HG02943 (cell line): ENCODE results near the gene PI4KA.
"Not testable (repeated sequence)": the region's sequence is repeated elsewhere in the genome, so short reads cannot be mapped to it uniquely, and the experiment has no call there.

Source experiments
- ATAC-seq: cut with Tn5 transposase; IDR thresholded peaks from one replicate; pipeline ENCODE4 v1.9.1; 2021; ENCODE audit warnings: mild to moderate bottlenecking, low read depth, moderate library complexity; ENCODE audit not compliant: unreplicated experiment

PI4KA gene

GRCh38 chr22:20732431-20732830 is 126.2 kb downstream of the PI4KA start:
- not testable (repeated sequence) for ATAC-seq

GRCh38 chr22:20729194-20729593 is 129.4 kb downstream of the PI4KA start:
- no peak for ATAC-seq

DNA sequence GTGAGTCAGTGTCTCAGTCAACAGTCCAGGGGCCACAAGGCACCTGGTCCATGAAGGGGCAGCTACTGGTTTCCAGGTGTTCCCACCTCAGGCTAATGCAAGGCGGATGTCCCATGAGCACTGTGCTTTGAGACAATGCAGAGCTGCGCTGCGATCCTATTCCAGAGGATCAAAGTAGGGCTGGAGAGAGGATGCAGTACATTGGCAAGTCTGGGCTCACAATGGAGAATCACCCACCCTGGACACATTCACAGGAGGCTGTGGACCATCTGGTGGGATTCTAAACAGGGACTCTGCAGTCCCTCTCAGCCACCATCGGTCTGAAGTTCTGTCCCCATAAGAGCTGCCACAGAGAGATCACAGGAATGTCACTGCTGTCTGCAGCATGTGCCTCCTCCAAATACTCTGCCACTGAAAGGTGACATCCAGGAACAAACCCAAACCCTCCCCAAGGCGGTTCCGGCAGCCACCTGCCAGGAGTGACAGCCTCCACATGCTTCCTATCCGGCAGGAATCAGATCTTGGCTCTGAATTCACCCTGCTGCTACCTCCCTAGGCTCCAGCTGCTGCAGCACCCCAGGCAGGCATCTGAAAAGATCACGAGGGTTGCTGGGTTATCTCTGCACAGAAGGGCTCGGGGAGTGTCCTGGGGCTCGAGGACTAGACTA is 130.0 kb downstream of the PI4KA start:
- ATAC-seq: no peak

DNA sequence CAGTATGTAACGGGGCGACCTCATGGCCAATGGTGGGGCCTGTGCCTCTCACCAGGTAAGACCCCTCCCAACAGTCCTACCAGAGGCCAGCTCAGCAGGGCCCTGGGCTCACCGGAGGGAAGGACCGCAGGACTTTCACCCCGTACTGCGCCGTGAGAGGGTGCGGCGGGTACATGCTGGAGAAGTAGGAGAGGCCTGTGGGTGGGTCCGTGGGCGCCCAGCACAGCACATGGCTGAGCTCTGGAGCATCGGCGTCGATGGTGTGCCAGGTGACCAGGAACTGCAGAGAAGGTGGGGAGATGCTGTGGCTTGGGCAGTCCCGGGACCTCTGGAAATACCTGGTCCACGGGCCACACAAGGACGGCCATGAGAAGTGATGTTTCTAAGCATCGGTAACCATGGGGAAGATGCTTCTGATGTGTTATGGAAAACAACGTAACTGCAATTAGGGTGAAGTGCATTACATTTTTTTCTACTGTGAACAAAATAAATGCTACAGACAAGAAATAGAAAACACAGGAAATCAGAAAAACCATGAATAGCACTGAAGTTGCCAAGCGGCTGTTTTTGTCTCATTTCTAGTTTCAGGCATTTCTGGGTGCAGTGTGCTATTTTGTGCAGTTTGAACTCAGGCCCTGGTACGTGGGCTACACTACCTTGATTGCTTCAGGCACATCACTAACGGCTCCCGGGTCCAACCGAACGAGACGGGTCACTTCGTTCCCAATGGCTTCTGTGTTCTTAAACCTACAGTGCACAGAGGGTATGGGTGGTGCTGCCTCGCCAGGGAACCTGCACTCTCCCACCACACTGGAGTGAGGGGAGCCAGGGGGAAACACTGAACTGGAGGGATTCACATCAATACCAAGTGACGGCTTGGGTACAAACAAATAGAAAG is 131.2 kb downstream of the PI4KA start:
- no peak for ATAC-seq

DNA sequence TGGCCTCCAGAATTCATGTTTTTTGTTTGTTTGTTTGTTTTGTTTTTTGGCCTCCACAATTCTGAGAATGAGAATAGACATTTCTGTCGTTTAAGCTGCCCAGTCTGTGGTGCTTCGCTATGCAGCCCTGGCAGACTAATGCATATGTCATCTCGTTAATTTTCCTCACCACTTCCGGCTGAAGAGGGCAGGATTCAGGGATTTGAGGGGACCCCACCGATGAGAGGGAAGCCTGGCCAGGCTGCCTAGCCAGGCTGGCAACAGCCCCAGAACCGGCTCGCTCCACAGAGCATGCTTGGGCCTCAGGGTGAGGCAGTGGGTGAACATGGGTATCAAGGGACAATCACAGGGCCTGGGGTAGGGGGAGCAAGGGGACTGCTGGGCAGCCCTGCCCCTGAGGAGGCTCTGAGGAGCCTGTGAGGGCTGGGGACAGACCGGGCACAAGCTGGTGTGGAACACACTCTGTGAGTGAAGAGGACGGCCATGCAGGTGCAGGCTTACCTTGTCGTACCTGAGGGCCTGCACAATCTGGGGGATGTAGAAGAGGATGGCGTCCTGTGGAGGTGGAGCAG is 132.5 kb downstream of the PI4KA start:
- ATAC-seq: no peak

DNA sequence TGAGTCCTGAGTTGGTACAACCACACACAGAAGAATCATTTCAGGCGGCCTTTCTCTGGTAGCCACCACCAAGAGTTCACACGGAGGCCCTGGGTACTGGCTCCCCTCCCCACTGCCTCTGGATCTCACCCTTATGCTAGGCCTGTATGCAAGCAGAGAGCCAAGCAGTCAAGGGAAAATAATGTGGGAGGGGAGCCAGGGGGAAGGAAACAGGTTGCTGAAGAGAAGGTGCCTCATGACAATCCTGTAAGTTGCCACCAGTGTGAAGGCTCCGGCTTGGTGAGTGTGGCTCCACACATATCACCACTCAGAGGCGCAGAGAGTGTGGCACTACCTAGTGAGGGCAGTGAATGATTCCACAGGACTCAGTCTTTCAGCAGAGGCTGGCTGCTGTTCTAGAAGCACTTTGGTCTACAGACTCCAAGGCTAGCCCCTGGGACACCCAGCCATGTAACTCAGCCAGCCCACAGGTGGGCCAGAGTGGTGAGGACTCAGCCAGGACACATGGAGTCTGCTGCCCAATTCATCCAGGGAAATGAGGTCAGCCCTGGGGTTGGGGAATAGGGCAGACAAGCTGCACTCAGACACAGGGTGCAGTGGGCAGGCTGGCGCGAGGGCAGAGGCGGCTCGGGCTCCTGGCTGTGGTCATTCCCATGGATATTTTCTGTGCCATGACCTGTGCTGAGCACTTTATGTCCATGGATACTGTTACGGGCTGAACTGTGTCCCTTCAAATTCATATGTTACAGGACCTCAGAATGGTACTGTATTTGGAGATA is 133.7 kb downstream of the PI4KA start:
- no peak for ATAC-seq

DNA sequence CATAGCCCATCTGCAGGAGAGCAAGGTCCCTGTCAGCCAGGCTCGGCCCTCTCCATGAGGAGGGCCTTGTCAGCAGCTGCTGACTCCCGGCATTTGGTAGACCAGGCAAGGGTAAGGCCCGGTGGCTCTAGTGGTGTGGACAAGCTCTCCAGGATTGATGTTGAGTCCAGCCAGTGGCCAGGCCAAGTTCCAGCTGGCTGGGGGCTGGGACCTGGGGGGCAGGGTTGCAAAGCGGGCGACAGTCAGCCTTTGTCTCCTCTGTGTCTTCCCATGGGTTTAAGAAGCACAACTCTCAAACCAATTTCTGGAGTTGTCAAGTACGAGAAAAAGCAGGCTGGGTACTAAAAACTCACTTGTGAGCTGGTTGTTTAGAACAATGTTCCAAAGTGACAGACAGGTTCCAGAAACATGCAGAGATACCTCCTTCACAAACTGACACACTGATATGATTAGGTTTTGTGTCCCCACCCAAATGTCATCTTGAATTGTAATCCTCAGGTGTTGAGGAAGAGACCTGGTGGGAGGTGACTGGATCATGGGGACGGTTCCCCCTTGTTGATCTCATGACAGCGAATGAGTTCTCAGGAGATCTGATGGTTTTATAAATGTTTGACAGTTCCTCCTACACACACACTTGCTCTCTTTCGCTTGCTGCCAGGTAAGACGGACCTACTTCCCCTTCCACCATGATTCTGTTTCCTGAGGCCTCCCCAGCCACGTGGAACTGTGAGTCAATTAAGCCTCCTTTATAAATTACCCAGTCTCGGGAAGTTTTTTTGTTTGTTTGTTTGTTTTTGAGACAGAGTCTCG is 137.0 kb downstream of the PI4KA start:
- no peak for ATAC-seq

DNA sequence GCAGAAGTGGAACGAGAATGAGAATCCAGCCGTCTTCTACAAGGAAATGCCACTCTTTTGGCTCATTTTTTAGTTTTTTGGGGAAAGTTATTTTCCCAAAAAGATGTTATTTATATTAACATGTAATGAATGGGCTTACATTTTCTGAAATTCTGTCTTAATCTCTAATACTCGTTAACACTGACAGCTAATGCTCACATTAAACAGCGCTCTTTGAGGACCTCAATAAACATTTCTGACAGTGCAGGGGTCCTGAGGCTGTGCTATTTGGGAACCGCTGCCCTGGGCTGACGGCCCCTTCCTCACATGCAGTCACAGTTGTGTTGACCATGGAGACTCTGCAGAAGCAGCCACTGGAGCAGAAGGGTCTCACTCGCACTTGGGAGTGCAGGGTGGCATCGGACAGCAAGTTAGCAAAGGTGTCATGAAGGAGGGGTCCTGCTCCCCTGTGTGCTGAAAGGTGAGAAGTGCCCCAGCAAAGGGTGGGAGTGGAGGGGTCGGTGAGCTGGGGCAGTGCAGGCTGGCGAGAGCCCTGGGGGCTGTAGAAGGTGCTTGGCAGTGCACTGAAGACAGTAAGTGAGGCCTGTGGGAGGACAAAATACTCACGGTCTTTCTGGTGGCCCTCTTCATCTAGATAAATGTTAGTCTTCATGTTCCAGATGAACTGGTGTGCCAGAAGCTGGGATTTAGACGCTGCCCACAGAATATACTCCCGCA is 137.8 kb downstream of the PI4KA start:
- no peak for ATAC-seq

DNA sequence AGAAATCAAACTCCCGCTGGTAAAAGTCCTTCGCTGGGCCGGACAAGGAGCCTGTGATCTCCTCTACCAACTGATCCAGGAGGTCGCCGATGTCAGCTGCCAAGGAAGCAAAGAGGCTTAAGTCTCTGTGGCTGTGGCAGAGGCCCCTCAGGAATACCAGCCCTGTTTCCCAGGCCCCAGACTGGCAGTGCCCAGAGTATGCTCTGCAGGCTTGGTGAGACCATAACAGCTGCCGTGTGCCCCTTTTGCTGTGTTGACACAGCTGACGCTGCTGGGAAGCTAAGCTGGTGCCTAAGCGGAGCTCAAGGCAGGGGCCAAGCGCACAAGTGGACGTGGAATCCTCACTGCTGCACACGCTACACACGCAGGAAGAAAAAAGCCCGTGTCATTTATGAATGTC is 139.9 kb downstream of the PI4KA start:
- ATAC-seq: not testable (repeated sequence)

GRCh38 chr22:20717981-20718380 is 140.6 kb downstream of the PI4KA start:
- peak; percentile 26 for ATAC-seq

GRCh38 chr22:20717213-20717866 is 141.3 kb downstream of the PI4KA start:
- ATAC-seq: peak; percentile 62

GRCh38 chr22:20713116-20713515 is 145.5 kb downstream of the PI4KA start:
- ATAC-seq: not testable (repeated sequence)

DNA sequence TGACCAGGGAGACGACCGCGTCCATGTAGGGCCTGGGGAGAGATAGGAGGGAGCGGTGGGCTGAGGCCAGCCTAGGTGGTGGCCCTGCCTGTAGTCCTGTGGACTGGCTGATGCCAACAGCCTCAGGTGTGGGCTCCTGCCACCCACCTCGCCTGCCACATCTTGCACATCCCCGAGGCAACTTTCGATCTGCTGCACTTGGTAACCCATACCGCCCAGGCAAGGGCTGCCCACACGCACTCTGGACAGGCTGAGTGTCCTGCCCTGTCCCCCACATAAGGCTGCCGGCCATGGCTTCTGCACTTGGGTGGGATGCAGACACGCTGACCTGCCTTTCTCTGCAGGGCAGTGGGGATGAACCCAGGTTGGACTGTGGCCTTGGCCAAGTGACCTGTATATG is 148.6 kb downstream of the PI4KA start:
- not testable (repeated sequence) for ATAC-seq

DNA sequence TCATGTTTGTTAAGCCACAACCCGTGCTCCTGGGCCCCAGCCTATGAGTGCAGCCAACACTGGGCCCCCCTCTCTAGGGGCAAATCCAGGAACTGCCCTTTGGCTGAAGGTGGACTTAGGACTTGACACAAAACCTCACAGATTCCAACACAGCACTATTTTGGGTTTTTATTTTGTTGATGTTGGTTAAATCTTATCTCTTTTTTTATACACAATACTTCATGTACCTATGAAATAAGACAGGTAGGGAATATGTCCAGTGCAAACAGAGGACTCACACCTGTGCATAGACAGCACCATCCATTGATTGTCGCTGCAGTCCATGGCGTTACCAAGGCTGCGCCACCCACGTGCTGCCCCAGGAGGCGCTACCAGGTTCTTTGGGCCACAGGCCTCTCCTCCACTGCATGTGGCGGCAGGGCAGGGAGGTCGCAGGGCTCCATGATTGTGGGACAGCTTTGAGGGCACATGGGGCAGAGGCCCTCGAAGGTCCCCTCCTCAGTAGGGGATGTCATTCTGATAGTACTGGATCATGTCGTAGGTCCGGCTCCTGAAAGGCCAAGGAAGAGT is 151.0 kb downstream of the PI4KA start:
- ATAC-seq: not testable (repeated sequence)

GRCh38 chr22:20703816-20704609 is 154.6 kb downstream of the PI4KA start:
- ATAC-seq: not testable (repeated sequence)

DNA sequence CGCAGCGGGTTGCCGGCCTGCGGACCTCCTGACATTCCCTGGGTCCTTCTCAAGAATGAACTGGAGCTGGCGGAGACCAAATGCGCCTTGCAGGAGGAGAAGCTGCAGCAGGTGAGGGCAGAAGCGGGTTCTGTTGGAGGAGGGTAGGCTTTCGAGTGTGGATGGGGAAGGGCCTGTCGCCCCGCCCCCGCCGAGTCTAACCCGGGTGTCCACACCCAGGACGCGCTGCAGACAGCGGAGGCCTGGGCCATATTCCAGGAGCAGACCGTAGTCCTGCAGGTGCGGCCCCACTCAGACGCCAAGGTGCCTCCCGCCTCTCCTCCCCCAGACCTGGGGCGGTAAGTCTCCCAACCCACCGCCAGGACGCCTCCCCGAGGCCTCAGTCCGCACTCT is 155.2 kb downstream of the PI4KA start:
- ATAC-seq: peak; percentile 16

DNA sequence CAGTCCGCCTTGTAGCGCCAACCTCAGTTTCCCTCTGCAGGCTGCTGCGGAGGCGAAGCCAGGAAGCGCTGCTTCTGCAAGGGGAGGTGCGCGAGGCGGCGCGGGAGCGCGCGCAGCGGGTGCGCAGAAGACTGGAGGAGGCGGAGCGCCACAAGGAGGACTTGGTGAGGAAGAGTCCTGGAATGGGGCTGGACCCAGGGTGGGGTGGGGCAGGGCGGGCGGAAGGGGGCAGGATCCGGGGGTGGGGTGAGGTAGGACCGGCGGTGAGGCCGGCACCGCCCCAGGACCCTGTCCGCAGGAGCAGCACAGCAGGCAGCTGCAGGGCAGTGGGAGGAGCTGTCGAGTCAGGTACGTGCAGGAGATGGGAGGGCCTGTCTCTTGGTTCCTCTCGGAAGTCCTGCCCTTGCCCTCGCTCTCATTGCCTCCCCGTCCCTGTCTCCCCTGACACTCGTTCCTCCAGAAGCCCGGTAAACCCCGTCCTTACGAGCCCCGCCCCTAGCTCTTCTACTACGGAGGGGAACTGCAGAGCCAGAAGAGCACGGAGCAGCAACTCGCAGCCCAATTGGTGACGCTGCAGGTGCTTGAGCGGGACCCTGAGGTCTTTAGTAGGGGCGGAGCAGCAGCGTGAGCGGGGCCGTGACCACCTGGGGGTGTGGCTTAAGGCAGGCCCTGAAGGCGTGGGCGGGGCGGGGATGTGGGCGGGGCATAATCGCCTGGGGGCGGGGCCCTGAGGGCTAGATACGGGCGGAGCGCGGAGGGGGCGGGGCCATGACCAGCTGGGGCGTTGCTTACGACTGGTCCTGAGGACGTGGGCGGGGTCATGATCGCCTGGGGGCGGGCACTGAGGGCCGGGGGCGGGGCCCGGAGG is 155.8 kb downstream of the PI4KA start:
- ATAC-seq: peak; percentile 79
